Neural crest cell (in vitro differentiated cells): ENCODE measurements around the gene KRT28. TPM values are rescaled to one million over a fixed set of nuclear protein-coding genes. Genes with fewer than 3 reads are reported as not detected.

Source experiments
- DNase-seq: peaks from one replicate; pipeline ENCODE4 v3.0.0; 2021; ENCODE audit warnings: low read depth, mixed read lengths, low spot score
- H3K27ac Mint-ChIP-seq: one replicate; pipeline ENCODE4 v1.8.0; 2021; ENCODE audit warnings: mild to moderate bottlenecking, mixed read lengths; ENCODE audit not compliant: unreplicated experiment
- H3K27me3 Mint-ChIP-seq: 2 replicates; pipeline ENCODE4 v1.8.0; 2021; ENCODE audit warnings: low read depth, mild to moderate bottlenecking, mixed read lengths
- H3K36me3 Mint-ChIP-seq: 2 replicates; pipeline ENCODE4 v1.8.0; 2021; ENCODE audit warnings: low read depth, mild to moderate bottlenecking, mixed read lengths
- H3K4me1 Mint-ChIP-seq: 2 replicates; pipeline ENCODE4 v1.8.0; 2021; ENCODE audit warnings: mixed read lengths
- H3K4me3 Mint-ChIP-seq: one replicate; pipeline ENCODE4 v1.8.0; 2021; ENCODE audit warnings: mild to moderate bottlenecking, mixed read lengths
- H3K9me3 Mint-ChIP-seq: 2 replicates; pipeline ENCODE4 v1.8.0; 2021; ENCODE audit warnings: mixed read lengths
- CTCF ChIP-seq: fragments of 200-600 bp; sonication (generic); conservative IDR thresholded peaks from 2 replicates; pipeline ENCODE4 v1.5.0; 2021; ENCODE audit warnings: antibody characterized with exemption, mild to moderate bottlenecking
- total RNA-seq: library from RNA; stranded (reverse); gene quantifications from 2 replicates; pipeline ENCODE4 v1.2.1, GENCODE V29; 2021

KRT28 gene
- total RNA-seq, 1 donor from 2014 or later: not detected

GRCh38 chr17:40778461-40778860, 21.3 kb downstream of the KRT28 start:
- no peak overlapping the region for H3K4me3 Mint-ChIP-seq
- no peaks in the 10 kb centered on the region for H3K36me3 Mint-ChIP-seq
- no peak for DNase-seq

GRCh38 chr17:40777971-40778370, 21.8 kb downstream of the KRT28 start:
- Mint-ChIP-seq H3K4me3 (no peak overlapping the region), H3K9me3 (no peaks in the 10 kb centered on the region), H3K27me3 (peaks cover 40% of the 10 kb centered on the region), H3K27ac (no peak overlapping the region), H3K4me1 (no peaks in the 10 kb centered on the region), H3K36me3 (no peaks in the 10 kb centered on the region)
- no peak for DNase-seq
- TF ChIP-seq CTCF: no peak

More at GRCh38 chr17:40778461-40778860, 21.3 kb downstream of the KRT28 start:
- H3K27me3 Mint-ChIP-seq: peaks cover 40% of the 10 kb centered on the region
- H3K9me3 Mint-ChIP-seq: no peaks in the 10 kb centered on the region
- H3K27ac Mint-ChIP-seq: no peak overlapping the region
- no peaks in the 10 kb centered on the region for H3K4me1 Mint-ChIP-seq
- TF ChIP-seq CTCF: no peak

- Mint-ChIP-seq H3K4me1 (no peaks in the 10 kb centered on the region), H3K36me3 (no peaks in the 10 kb centered on the region), H3K4me3 (no peak overlapping the region), H3K27ac (no peak overlapping the region), H3K9me3 (no peaks in the 10 kb centered on the region), H3K27me3 (peaks cover 42% of the 10 kb centered on the region)
- TF ChIP-seq CTCF: no peak
- DNase-seq: no peak
These were observed 22.3 kb downstream of the KRT28 start for GRCh38 chr17:40777459-40777858.

GRCh38 chr17:40775945-40776344, 23.8 kb downstream of the KRT28 start:
- Mint-ChIP-seq H3K27ac (no peak overlapping the region), H3K4me3 (no peak overlapping the region), H3K4me1 (no peaks in the 10 kb centered on the region), H3K27me3 (peaks cover 52% of the 10 kb centered on the region), H3K36me3 (no peaks in the 10 kb centered on the region), H3K9me3 (no peaks in the 10 kb centered on the region)
- TF ChIP-seq CTCF: no peak
- DNase-seq: no peak

- Mint-ChIP-seq H3K27ac (no peak within 1 kb of the TSS), H3K9me3 (no peaks in the 10 kb centered on the region), H3K36me3 (no peaks in the 10 kb centered on the region), H3K4me3 (no peak within 1 kb of the TSS), H3K4me1 (no peaks in the 10 kb centered on the region), H3K27me3 (peaks cover 51% of the 10 kb centered on the region)
- TF ChIP-seq CTCF: no peak
- no peak for DNase-seq
These were observed 27.7 kb downstream of the KRT28 start, which contains the start of gene KRT26 for GRCh38 chr17:40772101-40772500. TSS of gene KRT26 (minus strand) at chr17:40772201. CDS start at chr17:40772113, 88 bp downstream.

- Mint-ChIP-seq H3K27me3 (peaks cover 18% of the 10 kb centered on the region), H3K9me3 (peaks cover 16% of the 10 kb centered on the region), H3K4me3 (no peak overlapping the region), H3K27ac (no peak overlapping the region), H3K36me3 (peaks cover 4% of the 10 kb centered on the region), H3K4me1 (no peaks in the 10 kb centered on the region)
- DNase-seq: no peak
- TF ChIP-seq CTCF: no peak
These were observed 34.1 kb downstream of the KRT28 start for GRCh38 chr17:40765657-40766056.
